ENCODE results near the gene GALNT10.

The GALNT10 gene

DNA sequence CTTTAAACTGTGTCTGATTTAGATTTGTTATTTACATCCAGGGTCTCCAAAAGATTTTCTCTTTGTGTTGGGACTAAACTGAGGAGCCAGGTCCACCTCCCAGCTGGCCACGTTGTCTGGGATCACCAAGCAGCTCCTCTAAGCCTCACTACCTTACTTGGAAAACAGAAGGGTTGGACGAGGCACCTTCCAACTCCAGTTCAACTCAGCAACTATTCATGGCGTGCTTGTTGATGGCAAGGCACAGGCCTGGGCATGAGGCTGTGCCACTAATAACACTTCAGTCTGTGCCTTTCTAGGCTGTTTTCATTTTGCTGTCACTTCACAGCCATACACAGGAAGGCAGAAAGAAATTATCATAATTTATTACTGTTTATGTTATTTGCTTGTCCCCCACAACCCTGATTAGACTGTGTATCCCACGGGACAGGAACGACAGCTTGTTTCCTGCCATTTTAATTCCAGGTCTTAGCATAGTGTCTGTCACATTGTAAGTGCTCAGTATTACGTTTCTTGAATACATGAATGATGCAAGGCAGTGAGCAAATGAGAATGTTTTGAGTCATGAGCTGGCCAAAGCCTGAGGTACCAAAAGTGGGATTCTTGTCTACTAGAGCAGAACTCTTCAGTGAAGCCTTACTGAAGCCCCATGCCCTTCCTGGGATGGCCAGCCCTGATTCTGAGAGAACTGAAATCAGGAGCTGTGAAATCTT is 125.8 kb downstream of the GALNT10 start:
- TF ChIP-seq ZNF565 (CRISPR knock-in tag; conservative IDR thresholded peaks at IDR 0.05; ENCODE audit: low read depth) (no peak), ZNF70 (CRISPR knock-in tag; IDR thresholded peaks at IDR 0.05) (no peak), CREB5 (CRISPR knock-in tag; IDR thresholded peaks at IDR 0.05; ENCODE audit: low read depth) (no peak), ZFP30 (CRISPR knock-in tag; IDR thresholded peaks at IDR 0.05) (no peak), TOX (CRISPR knock-in tag; IDR thresholded peaks at IDR 0.05; ENCODE audit: borderline replicate concordance) (no peak), ARNTL (CRISPR knock-in tag; IDR thresholded peaks at IDR 0.05; ENCODE audit: borderline replicate concordance, low read depth) (no peak), TCF4 (CRISPR knock-in tag; IDR thresholded peaks at IDR 0.05; ENCODE audit: borderline replicate concordance) (no peak), ZC3H10 (CRISPR knock-in tag; IDR thresholded peaks at IDR 0.05) (no peak), ISL1 (CRISPR knock-in tag; IDR thresholded peaks at IDR 0.05) (no peak), CSDC2 (CRISPR knock-in tag; IDR thresholded peaks at IDR 0.05) (no peak), OSR1 (CRISPR knock-in tag; IDR thresholded peaks at IDR 0.05) (no peak), GLIS3 (CRISPR knock-in tag; IDR thresholded peaks at IDR 0.05) (no peak)
- TF ChIP-seq, protein P1, sequence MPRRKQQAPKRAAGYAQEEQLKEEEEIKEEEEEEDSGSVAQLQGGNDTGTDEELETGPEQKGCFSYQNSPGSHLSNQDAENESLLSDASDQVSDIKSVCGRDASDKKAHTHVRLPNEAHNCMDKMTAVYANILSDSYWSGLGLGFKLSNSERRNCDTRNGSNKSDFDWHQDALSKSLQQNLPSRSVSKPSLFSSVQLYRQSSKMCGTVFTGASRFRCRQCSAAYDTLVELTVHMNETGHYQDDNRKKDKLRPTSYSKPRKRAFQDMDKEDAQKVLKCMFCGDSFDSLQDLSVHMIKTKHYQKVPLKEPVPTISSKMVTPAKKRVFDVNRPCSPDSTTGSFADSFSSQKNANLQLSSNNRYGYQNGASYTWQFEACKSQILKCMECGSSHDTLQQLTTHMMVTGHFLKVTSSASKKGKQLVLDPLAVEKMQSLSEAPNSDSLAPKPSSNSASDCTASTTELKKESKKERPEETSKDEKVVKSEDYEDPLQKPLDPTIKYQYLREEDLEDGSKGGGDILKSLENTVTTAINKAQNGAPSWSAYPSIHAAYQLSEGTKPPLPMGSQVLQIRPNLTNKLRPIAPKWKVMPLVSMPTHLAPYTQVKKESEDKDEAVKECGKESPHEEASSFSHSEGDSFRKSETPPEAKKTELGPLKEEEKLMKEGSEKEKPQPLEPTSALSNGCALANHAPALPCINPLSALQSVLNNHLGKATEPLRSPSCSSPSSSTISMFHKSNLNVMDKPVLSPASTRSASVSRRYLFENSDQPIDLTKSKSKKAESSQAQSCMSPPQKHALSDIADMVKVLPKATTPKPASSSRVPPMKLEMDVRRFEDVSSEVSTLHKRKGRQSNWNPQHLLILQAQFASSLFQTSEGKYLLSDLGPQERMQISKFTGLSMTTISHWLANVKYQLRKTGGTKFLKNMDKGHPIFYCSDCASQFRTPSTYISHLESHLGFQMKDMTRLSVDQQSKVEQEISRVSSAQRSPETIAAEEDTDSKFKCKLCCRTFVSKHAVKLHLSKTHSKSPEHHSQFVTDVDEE (CRISPR knock-in tag; IDR thresholded peaks at IDR 0.05): no peak
- TF ChIP-seq, protein P2, sequence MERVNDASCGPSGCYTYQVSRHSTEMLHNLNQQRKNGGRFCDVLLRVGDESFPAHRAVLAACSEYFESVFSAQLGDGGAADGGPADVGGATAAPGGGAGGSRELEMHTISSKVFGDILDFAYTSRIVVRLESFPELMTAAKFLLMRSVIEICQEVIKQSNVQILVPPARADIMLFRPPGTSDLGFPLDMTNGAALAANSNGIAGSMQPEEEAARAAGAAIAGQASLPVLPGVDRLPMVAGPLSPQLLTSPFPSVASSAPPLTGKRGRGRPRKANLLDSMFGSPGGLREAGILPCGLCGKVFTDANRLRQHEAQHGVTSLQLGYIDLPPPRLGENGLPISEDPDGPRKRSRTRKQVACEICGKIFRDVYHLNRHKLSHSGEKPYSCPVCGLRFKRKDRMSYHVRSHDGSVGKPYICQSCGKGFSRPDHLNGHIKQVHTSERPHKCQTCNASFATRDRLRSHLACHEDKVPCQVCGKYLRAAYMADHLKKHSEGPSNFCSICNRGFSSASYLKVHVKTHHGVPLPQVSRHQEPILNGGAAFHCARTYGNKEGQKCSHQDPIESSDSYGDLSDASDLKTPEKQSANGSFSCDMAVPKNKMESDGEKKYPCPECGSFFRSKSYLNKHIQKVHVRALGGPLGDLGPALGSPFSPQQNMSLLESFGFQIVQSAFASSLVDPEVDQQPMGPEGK (CRISPR knock-in tag; IDR thresholded peaks at IDR 0.05; ENCODE audit: borderline replicate concordance): no peak
- no peak for ATAC-seq

GRCh38 chr5:154317916-154318315 is 127.4 kb downstream of the GALNT10 start:
- no peak for ATAC-seq
- TF ChIP-seq ZFP30 (CRISPR knock-in tag; IDR thresholded peaks at IDR 0.05) (no peak), ZNF8 (CRISPR knock-in tag; IDR thresholded peaks at IDR 0.05) (no peak), OSR1 (CRISPR knock-in tag; IDR thresholded peaks at IDR 0.05) (no peak), RARB (CRISPR knock-in tag; IDR thresholded peaks at IDR 0.05) (no peak), ZFP3 (CRISPR knock-in tag; IDR thresholded peaks at IDR 0.05) (no peak), ARNTL (CRISPR knock-in tag; IDR thresholded peaks at IDR 0.05; ENCODE audit: borderline replicate concordance, low read depth) (no peak), ESRRG (CRISPR knock-in tag; IDR thresholded peaks at IDR 0.05) (no peak), GLIS3 (CRISPR knock-in tag; IDR thresholded peaks at IDR 0.05) (no peak), TCF4 (CRISPR knock-in tag; IDR thresholded peaks at IDR 0.05; ENCODE audit: borderline replicate concordance) (no peak), ZC3H10 (CRISPR knock-in tag; IDR thresholded peaks at IDR 0.05) (no peak), ISL1 (CRISPR knock-in tag; IDR thresholded peaks at IDR 0.05) (no peak), TOX (CRISPR knock-in tag; IDR thresholded peaks at IDR 0.05; ENCODE audit: borderline replicate concordance) (no peak), ZNF565 (CRISPR knock-in tag; conservative IDR thresholded peaks at IDR 0.05; ENCODE audit: low read depth) (no peak)
- TF ChIP-seq, protein P1 (CRISPR knock-in tag; IDR thresholded peaks at IDR 0.05): no peak

- TF ChIP-seq, protein P1 (CRISPR knock-in tag; IDR thresholded peaks at IDR 0.05): no peak
- TF ChIP-seq OSR1 (CRISPR knock-in tag; IDR thresholded peaks at IDR 0.05): no peak
- no peak for TF ChIP-seq ZFP30 (CRISPR knock-in tag; IDR thresholded peaks at IDR 0.05)
- no peak for TF ChIP-seq ZFP3 (CRISPR knock-in tag; IDR thresholded peaks at IDR 0.05)
- no peak for TF ChIP-seq CSRNP3 (CRISPR knock-in tag; IDR thresholded peaks at IDR 0.05)
- TF ChIP-seq POU6F1 (CRISPR knock-in tag; IDR thresholded peaks at IDR 0.05; ENCODE audit: borderline replicate concordance, low read depth): no peak
- no peak for TF ChIP-seq ARNTL (CRISPR knock-in tag; IDR thresholded peaks at IDR 0.05; ENCODE audit: borderline replicate concordance, low read depth)
- 0 out of 2 replicates have a peak, but pooled peaks have one; percentile 23 for TF ChIP-seq TCF4 (CRISPR knock-in tag; IDR thresholded peaks at IDR 0.05; ENCODE audit: borderline replicate concordance)
- TF ChIP-seq TOX (CRISPR knock-in tag; IDR thresholded peaks at IDR 0.05; ENCODE audit: borderline replicate concordance): no peak
- ATAC-seq: no peak
Observed at GRCh38 chr5:154318691-154319090, 128.2 kb downstream of the GALNT10 start.
